ENCODE results near the gene ANKRD53.

Gene ANKRD53

DNA sequence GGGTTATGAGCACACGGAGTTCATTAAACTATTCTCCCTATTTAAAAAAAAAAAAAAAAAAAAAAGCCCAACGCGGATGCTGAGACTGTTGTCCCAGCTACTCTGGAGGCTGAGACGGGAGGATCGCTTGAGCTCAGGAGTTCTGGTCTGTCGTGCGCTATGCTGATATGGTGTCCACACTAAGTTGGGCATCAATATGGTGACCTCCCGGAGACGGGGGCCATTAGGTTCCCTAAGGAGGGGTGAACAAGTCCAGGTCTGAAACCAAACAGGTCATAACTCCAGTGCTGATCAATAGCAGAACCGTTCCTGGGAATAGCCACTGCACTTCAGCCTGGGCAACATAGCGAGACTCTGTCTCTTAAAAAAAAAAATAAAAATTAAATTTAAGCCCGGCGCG lies 12.9 kb upstream of the ANKRD53 start:
- DNase-seq = no peak

DNA sequence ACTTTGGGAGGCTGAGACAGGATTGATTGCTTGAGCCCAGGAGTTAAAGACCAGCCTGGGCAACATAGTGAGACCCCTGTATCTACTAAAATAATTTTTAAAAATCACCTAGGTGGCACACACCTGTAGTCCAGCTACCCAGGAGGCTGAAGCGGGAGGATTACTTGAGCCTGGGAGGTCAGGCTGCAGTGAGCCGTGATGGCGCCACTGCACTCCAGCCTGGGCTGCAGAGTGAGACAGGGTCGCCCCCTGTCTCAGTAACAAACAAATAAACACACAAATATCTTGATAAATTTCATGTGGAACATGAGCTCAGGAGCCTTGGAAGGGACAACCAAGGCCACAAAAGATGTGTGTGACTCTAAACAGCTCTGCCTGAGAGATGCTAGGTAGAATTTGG lies 11.7 kb upstream of the ANKRD53 start:
- no peak for DNase-seq

DNA sequence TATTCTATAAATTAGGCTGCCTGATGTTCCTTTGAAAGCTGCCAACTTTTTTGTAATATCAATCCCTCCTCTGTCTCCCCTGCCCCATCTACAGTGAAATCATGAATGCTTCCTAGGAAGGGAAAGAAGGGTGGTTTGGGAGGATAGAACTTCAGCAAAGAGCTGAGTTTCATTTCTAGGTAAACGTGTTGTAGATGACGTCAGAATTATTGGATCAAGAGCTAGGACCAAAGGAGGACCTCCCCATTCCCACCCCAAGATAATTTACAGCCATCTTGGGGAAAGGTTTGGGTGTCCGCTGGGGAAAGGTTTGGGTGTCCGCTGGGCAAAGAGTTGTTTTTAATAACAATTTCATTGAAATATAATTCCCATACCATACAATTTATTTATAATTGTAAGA lies 11.2 kb upstream of the ANKRD53 start:
- no peak for DNase-seq

DNA sequence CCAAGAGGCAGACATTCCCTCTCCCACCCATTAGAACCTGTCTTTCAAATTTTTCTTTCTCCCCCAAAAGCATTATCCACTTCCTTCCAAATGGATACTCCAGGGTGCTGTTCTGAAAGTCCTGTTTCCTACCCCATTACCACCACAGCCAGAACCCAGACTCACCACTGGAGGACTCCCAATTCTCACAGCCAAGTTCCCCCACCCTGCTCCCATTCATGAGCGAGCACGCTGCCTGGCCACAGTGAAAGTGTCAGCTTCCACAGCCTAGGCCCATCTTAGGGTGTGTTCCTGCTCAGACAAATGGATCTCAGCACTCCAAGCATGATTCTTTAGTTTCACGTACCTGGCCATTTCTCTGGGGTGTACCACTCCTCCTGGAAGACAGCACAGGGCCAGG lies 3.8 kb upstream of the ANKRD53 start:
- DNase-seq = no peak

DNA sequence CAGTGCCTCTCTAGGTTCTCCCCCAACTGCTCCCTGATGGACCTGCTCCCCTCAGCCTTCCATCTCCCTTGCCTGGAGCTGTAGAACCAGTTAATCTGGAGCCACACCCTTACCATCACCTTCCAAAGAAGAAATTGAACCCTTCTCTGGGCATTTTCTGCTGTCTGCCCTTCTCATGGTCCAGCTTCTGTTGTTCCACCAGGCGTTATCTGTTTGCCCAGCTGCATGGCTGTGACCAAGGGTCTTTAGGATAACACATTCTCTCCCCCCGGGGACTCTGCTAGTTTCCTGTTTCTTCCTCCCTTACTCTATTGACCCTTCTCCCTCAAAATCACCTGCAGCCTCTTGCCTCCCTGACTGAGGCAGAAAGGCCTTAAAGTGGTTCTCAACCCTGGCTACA lies 3.2 kb upstream of the ANKRD53 start:
- DNase-seq = no peak

DNA sequence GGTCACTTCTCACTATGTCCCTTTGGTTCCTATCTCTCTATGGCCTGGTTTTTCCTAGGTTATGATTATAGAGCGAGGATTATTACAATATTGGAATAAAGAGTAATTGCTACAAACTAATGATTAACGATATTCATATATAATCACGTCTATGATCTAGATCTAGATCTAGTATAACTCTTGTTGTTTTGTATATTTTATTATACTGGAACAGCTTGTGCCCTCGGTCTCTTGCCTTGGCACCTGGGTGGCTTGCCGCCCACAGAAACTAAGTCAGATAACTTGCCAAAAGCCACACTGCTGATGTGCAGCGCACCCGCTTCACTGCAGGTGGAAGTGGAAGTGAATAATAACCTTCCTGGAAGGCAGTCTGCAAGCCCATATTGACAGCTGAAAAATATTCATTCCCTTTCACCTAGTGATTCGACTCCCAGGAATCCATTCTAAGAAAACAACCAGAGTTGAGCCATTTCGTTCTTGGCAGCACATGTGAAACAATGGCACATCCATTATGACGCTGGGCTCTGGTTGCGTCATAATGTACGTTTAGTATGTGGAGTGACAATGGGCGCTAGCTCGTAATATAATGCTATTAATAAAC lies 725 bp upstream of the ANKRD53 start:
- DNase-seq = no peak

DNA sequence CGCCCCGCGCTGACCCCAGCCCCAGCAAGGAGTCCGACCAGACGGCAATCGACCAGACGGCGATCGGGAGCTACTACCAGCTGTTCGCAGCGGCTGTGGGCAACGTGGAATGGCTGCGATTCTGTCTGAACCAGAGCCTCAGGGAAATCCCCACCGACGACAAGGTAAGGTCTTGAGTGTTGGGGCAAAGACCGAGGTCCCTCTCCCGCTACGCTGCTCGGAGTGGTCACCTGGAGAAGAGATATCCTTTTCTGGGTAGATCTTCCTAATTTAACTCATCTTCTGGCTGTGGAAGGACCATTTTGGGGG lies 704 bp downstream of the ANKRD53 start:
- no peak for DNase-seq

DNA sequence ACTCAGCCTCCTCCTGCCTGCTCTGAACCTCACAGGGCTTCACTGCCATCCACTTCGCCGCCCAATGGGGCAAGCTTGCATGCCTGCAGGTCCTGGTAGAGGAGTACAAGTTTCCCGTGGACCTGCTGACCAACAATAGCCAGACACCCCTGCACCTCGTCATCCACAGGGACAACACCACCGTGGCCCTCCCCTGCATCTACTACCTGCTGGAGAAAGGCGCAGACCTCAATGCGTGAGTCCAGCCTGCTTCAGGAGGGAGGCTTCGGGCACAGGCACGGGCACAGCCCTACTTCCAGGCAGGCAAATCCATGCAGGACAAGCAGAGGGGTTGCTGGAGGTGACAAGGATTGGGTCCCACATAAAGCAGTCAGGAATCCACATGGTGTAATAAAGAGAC lies 1.2 kb downstream of the ANKRD53 start:
- no peak for DNase-seq

DNA sequence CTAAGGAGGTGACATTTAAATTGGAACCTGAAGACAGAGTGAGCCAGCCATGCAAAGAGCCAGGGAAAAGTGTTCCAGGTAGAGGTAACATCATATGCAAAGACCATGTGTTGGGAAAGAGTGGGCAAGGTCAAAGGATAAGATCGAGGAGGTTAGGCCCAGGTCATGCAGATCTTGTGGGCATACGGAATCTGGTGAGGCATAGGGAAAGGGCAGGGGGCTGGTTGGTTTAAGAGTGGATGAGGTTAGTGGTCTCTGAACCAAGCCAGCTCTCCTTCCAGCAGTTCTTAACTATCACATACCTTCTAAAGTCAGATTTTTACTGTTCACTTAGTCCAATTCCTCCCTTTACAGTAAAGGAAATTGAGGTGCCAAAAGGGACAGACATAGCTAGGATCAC lies 3.0 kb downstream of the ANKRD53 start:
- no peak for DNase-seq

DNA sequence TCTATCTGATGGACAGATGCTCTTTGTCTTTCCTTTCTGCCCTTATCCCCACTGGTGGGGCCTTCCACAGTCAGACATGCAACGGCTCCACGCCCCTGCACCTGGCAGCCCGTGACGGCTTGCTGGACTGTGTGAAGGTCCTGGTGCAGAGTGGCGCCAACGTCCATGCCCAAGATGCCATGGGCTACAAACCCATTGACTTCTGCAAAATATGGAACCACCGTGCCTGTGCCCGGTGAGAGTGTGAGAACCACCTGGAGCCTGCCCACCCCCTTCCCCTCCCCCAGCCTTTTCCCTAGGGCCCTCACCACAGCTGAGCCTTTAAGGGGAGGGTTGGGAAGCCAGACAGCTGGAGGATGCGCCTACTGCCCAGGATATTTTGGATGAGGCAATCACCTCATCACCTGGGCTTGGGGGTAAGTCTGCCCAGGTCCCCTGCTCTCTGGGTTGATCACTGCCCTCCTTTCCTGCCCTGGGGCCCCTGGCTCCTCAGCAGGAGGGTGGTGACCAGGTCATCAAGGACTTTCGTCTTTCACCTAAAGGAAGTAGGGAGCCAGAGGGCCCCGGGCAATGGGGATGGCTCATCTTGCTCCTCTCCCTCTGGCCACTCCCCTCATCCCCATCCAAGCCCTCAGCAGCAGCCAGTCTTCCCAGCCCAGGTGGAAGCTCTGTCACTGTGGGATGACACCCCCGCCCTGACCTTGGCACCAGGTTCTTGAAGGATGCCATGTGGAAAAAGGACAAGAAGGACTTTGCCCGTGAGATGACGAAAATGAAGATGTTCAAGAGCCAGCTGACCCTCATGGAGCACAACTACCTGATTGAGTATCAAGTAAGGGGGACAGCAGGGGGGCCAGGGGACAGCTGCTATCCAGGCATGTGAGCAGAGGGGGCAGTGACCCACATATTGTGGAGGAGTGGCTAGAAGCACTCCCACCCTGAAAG lies 3.7 kb downstream of the ANKRD53 start:
- no peak for DNase-seq

DNA sequence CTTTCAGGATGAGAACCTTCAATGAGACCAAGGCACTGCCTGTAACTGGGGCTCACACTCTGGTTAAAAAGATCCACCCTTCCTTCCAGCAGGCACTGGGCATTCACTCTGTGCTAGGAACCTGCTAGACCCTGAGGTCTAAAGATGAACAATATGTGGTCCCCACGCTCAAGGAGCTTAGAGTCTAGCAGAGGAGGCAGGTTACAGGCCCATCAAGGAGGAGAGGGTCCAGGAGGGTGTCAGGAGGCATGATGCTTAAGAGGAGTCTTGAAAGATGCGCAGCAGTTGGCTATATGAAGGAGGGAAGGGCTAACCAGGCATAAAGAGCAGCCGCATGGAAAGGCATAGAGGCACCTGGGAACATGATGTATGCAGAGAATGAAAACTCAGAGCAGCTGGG lies 4.5 kb downstream of the ANKRD53 start:
- DNase-seq = no peak

DNA sequence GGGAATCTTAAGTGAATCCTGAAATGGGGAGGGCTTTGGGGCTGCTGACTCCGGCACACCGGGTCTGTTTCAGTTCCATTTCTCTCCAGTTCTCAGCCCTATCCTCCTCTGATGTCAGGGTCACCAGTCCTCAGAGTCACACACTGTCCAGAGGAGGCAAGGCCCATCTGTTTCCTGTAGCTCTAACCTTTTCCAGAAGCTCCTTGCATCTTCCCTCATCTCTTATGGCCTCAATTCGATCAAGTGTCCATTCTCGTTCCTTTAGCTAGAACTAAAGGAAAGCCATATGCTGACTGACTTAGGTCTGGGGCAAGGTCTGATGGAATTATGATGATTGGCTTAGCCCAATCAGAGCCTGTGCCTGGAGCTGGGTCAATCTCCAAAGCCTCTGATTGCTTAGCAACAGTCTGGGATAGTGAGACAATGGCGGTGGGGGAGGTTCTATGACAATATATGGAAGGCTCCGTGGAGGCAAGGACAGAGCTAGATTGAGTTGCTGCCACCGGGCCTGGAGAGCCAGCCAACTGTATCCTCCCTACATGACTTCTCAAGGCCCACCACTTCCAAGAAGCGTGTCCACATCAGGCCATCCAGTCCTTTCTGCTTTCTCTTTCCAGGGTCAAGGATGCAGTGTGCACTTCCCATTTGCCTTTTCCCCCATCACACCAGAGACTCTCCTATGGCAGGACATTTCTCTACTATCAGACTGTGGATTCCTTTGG lies 5.2 kb downstream of the ANKRD53 start:
- DNase-seq = no peak

DNA sequence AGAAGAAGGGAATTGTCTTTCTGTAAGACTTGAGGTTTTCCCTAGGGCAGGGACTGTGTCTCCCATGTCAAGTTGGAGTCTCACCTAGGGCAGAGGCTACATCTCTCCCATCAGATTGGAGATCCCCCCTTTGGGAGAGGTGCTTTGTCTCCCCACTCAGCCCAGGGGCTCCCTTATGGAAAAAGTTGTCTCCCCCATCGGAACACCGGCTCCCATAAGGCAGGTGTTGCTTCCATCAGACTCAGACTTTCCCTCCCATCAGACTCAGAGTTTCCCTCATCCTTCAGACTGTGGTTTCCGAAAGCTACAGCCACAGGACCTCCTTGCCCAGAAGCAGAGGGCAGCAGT lies 5.8 kb downstream of the ANKRD53 start:
- no peak for DNase-seq

DNA sequence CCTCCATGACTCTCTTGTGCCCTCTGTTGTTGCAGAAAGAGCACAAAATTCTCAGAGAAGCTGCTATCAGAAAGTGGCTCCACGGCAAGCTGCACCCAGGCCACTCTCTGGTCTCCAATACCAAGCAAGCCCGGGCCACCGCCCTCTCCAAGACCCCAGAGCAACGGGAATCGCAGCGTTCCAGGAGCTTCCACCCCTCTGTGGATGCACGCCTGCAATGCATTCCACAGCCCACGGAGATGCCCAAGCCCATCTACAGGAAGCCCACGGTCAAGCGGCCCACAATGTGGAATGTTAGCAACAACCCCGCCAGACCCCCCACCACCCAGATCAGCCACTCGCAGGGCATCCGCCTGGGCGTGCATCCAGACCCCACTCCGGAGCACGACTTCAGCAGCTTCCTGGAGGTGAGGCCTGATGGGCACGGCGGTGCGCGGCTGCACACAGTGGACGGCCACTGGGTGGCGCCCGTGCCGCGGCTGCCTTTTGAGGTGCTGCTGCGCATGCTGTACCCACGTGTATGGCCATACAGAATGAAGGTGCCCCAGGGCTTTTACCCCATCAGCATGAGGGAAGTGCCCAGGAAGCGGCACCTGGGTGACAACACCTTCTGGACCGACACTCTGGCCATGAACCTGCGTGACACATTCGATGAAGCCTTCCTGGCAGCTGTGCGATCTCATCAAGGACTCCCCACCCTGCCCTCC lies 6.3 kb downstream of the ANKRD53 start:
- peak; percentile 81 for DNase-seq

DNA sequence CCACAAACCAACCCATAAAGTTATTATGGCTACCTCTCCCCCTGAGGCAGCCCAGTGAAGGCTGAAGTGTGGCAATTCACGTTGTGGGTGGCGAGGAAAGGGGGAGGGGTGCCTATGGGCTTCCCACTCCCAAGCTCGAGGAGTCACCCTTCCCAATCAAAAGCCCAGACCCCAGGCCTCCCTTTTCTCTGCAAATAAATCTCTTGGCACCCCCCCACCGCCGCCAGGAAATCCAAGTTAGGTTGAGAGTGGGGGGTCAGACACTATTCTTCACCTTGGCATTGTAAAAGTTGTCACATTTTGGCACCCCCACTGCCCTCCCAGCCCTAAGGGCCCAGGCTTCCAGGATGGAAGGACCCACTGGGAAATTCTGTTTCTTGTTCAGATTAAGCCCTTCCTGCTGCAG lies 6.9 kb downstream of the ANKRD53 start:
- DNase-seq = no peak

DNA sequence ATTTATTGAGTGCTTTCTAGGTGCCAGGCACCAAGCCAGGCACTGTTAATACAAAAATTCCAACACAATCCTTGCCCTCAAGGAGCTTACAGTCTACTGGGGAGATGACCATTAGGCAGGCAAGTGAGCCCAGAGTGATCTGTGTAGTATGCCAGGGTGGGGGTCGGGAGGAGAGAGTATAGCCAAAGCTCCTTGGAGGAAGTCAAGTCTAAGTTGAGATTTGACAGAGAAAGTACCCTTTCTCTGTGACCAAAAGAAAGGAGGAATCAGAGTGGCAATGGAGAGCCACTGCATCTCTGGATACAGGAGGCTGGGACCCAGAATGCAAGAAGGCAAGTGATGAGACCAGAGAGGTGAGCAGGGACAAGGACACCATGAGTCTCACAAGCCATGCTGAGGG lies 7.5 kb downstream of the ANKRD53 start:
- DNase-seq = no peak

DNA sequence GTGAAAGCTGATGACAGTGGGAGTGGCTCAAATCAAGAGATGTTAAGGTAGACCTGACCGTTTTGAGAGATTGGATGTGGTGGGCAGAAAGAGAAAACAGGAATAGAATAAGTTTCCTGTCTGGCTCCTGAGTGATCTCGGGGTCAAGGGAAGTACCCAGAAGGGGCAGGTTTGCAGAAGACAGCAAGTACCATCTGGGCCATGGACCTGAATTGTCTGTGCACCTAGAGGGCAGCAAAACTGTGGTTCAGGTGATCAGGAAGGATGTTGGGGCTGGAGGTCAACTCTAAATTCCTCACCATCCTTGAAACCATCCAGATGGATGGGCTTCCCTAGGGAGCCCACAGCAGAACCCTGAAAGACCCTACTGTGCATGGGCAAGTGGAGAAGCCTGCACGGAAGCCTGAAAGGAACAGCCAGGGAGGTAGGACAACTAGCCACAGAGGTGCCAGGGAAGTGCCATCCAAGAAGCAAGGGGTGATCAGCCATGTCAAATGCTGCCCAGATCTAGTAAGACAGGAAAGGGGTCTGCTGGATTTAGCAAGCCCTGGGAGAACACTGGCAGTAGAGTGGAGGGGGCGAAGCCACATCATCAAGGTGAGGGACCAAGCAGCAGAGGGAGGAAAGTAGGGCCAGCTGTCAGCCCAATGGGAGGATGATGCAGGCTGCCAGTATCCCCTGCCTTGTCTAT lies 8.2 kb downstream of the ANKRD53 start:
- DNase-seq = no peak

DNA sequence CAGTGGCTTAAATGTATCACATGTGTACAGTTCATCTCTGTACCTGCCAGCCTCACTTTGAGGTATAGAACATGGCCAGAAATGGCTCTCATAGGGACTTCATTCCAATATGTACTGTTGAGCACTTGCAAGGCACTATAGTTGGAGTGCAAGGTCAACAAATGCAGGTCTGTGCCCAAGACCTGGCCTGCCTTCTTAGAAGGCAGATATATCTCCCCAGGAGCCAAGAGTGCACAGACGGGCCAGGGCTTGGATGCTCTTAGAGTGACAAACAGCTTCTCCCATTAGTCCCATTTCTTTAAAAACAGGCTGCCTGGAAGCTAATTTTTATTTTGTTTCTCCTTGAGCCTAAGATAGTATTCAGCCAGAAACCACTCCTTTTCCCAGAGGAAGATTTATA lies 9.0 kb downstream of the ANKRD53 start:
- no peak for DNase-seq

DNA sequence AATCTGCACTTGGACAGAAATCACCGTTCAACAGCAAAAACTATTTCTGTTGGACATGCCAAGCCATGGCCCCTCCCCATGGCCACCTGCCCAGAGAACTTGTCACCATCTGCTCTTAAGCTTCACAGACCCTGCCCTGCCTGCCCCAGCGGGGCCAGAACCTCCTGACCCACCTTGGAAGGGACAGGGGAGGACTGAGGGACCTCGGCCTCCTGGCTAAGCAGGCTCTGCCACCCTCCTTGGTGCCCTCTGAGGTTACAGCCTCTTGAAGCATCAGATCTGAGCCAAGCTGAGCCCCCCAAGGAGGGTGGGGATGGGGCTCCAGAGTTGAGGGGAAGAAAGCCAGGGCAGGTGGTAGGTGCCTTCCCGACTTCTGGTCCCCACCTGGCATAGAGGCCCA lies 9.7 kb downstream of the ANKRD53 start:
- no peak for DNase-seq

DNA sequence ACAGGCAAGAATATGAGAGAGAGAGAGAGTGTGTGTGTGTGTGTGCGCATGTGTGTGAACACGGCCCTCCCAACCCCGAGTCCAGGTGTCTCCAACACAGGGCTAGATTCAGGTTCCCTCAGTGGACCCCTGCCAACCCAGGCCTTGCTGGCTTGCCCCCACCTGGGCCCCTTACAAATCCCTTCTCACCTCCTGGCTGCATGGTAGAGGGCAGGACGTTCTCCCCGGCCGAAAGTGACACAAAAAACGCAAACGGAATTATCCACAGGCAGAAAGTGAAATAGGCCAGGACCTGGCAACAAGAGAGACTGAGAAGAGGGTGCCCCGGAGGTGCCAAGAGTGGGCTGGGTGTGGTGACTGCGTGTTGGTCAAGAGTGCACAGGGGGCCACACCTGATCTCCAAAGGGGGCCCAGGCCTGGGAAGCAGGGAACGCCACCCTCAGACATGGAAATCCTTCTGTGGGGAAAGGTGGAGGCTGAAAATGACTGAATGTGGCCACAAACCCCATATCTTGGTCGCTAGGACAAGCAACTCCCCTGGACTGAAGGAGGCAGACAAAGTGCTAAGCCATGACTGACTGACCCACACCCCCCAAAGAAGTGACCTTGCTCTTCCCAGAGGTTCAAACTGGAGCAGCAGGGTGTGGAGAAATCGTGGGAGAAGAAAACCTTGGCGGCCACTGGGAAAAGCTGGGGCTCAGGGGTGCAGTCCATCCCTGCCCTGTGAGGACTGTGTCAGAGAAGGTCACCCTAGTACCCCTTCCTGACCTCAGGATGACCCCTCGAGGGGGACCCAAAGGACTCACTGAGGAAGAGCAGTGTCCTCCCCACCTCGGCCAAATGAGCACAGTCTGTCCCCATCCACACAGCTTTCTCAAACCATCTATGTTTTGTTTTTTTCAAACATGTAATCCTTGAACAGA lies 10.6 kb downstream of the ANKRD53 start:
- DNase-seq = no peak

DNA sequence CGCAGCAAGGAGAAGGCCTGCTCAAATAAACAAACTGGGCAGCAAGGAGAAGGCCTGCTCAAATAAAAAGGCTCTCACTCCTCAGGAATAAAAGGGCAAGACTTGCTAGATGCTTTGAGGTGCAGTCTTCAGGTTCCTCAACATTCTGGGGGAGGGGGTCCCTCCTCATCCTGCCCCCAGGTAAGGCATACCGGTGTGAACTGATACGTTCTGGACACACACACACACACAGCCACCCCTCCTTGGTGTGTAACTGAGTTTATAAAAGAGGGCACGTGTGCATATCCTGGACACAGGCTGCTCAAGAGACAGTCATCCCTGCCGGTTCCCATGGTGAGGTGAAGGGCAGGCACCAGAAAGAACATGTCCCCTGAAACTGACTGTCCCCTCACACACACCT lies 11.8 kb downstream of the ANKRD53 start:
- no peak for DNase-seq

DNA sequence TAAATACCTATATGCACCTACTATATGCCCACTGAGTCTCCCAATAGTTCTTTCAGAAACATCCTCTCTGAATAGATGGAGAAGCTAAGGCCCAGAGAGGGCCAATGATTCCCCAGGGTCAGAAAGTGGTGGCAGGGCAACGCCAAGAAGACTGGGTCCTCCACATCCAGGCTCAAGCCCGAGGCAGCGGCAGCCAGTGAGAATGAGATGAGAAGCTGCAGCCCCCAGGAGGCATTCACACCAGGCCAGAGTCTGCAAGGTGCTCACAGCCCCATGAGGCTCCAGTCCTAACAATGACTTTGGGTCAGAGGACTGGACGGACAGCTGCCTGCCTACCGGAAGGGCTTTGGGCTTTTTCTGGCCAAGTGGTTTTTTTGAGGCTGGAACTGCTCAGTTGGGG lies 12.7 kb downstream of the ANKRD53 start:
- DNase-seq = no peak

Data from CD4-positive, alpha-beta T cell treated with Interleukin-15 for 1 hour (primary cell).